ENCODE data around the gene PLPP4. TPM values are rescaled to one million over a fixed set of nuclear protein-coding genes. Genes with fewer than 3 reads are reported as not detected.

Gene PLPP4
- total and polyA plus RNA-seq, 2 donors from 2014 or later: 6.4 to 11.2 TPM

- DNase-seq (peak in 2 of 5 donors; percentile 6 to 47), FAIRE-seq (no peak)
- Histone ChIP-seq H3K36me3 (ENCODE audit: control insufficient read depth in 2 of 3, insufficient read depth in 3 of 3, low read length in 3 of 3) (no peaks in the 10 kb centered on the region), H3K27ac (ENCODE audit: low read depth in 2 of 2, low read length in 2 of 2) (no peak overlapping the region), H3K4me1 (ENCODE audit: control insufficient read depth in 2 of 3, insufficient read depth in 2 of 3, low read depth in 1 of 3, low read length in 3 of 3) (peaks cover 0 to 2% (median 0%) of the 10 kb centered on the region in 3 donors), H3K4me3 (ENCODE audit: low read length in 3 of 3) (peak overlapping the region in 2 of 3 donors; percentile 53 to 66), H3K27me3 (ENCODE audit: control insufficient read depth, insufficient read depth, low read length) (peaks cover 6% of the 10 kb centered on the region), H3K9me3 (ENCODE audit: control insufficient read depth in 2 of 3, insufficient read depth in 1 of 3, low read length in 3 of 3) (no peaks in the 10 kb centered on the region), H3K9ac (ENCODE audit: low read length in 3 of 3) (peak overlapping the region in 1 of 3 donors; percentile 55)
- intact Hi-C loops (cut with DNase I): no loop called here
- TF ChIP-seq CTCF (IDR thresholded peaks at IDR 0.05; ENCODE audit: borderline replicate concordance, extremely low read depth, insufficient read depth): no peak
Observed at GRCh38 chr10:120457431-120458172, 575 bp downstream of the PLPP4 start.

DNA sequence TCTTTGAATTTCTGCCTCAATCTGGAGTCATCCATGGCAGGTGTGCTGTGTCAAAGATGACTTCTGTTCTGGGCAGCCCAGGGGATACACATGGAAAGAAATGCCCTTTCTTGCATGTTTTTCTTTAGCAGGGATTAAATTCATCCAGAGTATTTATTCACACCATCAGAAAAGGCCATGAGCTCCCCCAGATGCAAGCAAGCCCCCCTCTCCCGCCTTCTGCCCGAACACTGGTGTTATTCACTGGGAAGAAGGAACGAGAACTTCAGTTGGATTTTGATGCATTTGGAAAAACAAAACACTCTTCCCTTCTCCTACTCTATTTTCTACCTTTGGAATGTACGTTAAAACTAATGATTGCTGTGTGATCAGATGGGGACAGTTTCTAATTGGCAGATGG lies 1.4 kb downstream of the PLPP4 start:
- H3K4me1 ChIP-seq (ENCODE audit: control insufficient read depth in 2 of 3, insufficient read depth in 2 of 3, low read depth in 1 of 3, low read length in 3 of 3): peaks cover 0 to 2% (median 0%) of the 10 kb centered on the region in 3 donors
- FAIRE-seq (no peak), DNase-seq (no peak)
- H3K9me3 ChIP-seq (ENCODE audit: control insufficient read depth in 2 of 3, insufficient read depth in 1 of 3, low read length in 3 of 3): no peaks in the 10 kb centered on the region
- H3K27ac ChIP-seq (ENCODE audit: low read depth in 2 of 2, low read length in 2 of 2): no peak overlapping the region
- H3K27me3 ChIP-seq (ENCODE audit: control insufficient read depth, insufficient read depth, low read length): peaks cover 6% of the 10 kb centered on the region
- no peak for TF ChIP-seq CTCF (IDR thresholded peaks at IDR 0.05; ENCODE audit: borderline replicate concordance, extremely low read depth, insufficient read depth)
- no peaks in the 10 kb centered on the region for H3K36me3 ChIP-seq (ENCODE audit: control insufficient read depth in 2 of 3, insufficient read depth in 3 of 3, low read length in 3 of 3)
- intact Hi-C loops (cut with DNase I): no loop called here
- H3K4me3 ChIP-seq (ENCODE audit: low read length in 3 of 3): peak overlapping the region in 1 of 3 donors; percentile 66
- no peak overlapping the region for H3K9ac ChIP-seq (ENCODE audit: low read length in 3 of 3)

DNA sequence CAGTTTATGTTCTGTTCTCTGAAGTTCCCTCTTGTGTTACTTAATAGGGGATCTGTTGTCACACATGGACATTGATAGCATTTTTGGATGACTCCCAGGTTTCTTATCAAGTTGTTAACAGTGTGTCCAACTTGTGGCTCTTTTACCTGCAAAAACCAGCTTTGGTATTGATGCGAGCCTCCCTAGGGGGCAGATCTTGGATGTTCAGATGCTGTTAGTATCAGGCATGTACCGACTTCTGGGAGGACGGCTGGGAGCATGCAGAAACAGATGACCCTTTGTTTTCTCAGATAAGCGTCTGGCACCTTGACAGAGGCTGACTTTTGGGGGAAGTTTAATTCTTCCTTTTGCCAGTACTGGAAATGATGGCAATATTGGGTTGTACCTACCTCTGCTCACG lies 2.2 kb downstream of the PLPP4 start:
- TF ChIP-seq CTCF (IDR thresholded peaks at IDR 0.05; ENCODE audit: borderline replicate concordance, extremely low read depth, insufficient read depth): no peak
- DNase-seq (no peak), FAIRE-seq (no peak)
- peaks cover 4% of the 10 kb centered on the region for H3K27me3 ChIP-seq (ENCODE audit: control insufficient read depth, insufficient read depth, low read length)
- intact Hi-C loops (cut with DNase I): no loop called here
- H3K4me3 ChIP-seq (ENCODE audit: low read length in 3 of 3): no peak overlapping the region
- peaks cover 0 to 2% (median 0%) of the 10 kb centered on the region in 3 donors for H3K4me1 ChIP-seq (ENCODE audit: control insufficient read depth in 2 of 3, insufficient read depth in 2 of 3, low read depth in 1 of 3, low read length in 3 of 3)
- no peaks in the 10 kb centered on the region for H3K9me3 ChIP-seq (ENCODE audit: control insufficient read depth in 2 of 3, insufficient read depth in 1 of 3, low read length in 3 of 3)
- H3K27ac ChIP-seq (ENCODE audit: low read depth in 2 of 2, low read length in 2 of 2): no peak overlapping the region
- H3K9ac ChIP-seq (ENCODE audit: low read length in 3 of 3): no peak overlapping the region
- H3K36me3 ChIP-seq (ENCODE audit: control insufficient read depth in 2 of 3, insufficient read depth in 3 of 3, low read length in 3 of 3): no peaks in the 10 kb centered on the region

Data from kidney (tissue), 14 donors.